GM12873 (cell line): ENCODE data around the gene CACNA1B.

Experiments
- TF ChIP-seq, protein P1 (sequence below): IDR thresholded peaks from 2 replicates; pipeline ENCODE4 v1.5.1; 2012; ENCODE audit warnings: low read depth, mild to moderate bottlenecking, moderate library complexity, low read length, control low read depth; ENCODE audit not compliant: insufficient read depth; ENCODE audit errors: missing control alignments

CACNA1B gene

GRCh38 chr9:137843355-137843754, 34.2 kb upstream of the CACNA1B start:
- TF ChIP-seq, protein P1, sequence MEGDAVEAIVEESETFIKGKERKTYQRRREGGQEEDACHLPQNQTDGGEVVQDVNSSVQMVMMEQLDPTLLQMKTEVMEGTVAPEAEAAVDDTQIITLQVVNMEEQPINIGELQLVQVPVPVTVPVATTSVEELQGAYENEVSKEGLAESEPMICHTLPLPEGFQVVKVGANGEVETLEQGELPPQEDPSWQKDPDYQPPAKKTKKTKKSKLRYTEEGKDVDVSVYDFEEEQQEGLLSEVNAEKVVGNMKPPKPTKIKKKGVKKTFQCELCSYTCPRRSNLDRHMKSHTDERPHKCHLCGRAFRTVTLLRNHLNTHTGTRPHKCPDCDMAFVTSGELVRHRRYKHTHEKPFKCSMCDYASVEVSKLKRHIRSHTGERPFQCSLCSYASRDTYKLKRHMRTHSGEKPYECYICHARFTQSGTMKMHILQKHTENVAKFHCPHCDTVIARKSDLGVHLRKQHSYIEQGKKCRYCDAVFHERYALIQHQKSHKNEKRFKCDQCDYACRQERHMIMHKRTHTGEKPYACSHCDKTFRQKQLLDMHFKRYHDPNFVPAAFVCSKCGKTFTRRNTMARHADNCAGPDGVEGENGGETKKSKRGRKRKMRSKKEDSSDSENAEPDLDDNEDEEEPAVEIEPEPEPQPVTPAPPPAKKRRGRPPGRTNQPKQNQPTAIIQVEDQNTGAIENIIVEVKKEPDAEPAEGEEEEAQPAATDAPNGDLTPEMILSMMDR = no peak

GRCh38 chr9:137851516-137852267, 25.9 kb upstream of the CACNA1B start:
- TF ChIP-seq, protein P1 = no peak

- TF ChIP-seq, protein P1 = no peak
Measured at GRCh38 chr9:137853392-137853995, 24.1 kb upstream of the CACNA1B start.

DNA sequence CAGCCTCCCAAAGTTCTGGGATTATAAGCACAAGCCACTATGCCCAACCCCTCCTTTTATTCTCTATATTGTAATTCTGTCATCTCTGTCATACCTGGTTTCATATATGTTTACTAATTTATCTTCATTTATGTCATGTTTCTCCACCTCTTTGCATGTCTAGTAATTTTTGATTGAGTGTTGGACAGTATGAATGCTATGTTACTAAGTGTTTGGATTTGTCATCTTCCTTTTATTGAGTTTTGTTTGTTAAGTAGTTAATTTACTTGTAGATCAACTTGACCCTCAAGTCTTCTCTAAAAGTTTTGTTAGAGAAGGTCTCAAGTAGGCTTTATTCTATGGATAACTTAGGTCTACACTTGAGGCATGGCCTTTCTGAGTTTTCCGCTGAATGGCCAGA, 17.2 kb upstream of the CACNA1B start:
- TF ChIP-seq, protein P1 = no peak

- TF ChIP-seq, protein P1 = no peak
Measured at GRCh38 chr9:137865581-137866145, 11.9 kb upstream of the CACNA1B start.

- TF ChIP-seq, protein P1 = no peak
Measured at GRCh38 chr9:137866226-137867141, 11.1 kb upstream of the CACNA1B start.
